ENCODE results near the gene PRELID2.

PRELID2 gene

DNA sequence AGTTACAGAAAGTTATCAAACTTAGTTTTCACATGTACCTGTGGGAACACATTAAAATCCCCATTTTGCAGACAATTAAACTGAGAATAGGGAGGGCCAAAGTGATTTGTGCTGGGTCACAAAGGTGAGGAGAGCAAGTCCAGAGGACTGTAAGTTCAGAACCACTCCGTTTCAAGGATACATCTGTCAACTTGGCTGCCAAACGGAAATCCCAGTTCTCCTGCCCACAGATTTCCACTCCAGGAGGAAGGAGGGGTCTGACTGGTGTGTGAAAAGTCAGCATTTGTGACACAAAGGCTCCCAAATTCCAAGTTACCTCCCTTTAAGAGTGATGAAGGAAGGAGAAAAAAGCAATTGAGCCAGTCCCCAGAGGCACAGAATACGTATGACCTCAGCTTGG lies 42.3 kb downstream of the PRELID2 start:
- no peak overlapping the region for H3K27ac ChIP-seq (replicated peaks; ENCODE audit: low read length)
- no peak overlapping the region for H2BK15ac ChIP-seq (ENCODE audit: low read length)
- no peak for DNase-seq (ENCODE audit: low spot score)
- H3K23ac ChIP-seq (ENCODE audit: low read depth, low read length, poor library complexity), result no peak overlapping the region
- H4K8ac ChIP-seq (ENCODE audit: low read depth, low read length), result no peak overlapping the region
- no peak overlapping the region for H3K4me2 ChIP-seq (ENCODE audit: insufficient read depth, low read length, poor library complexity, severe bottlenecking)
- H3K14ac ChIP-seq (ENCODE audit: low read length), result no peak overlapping the region
- H3K9ac ChIP-seq (ENCODE audit: low read depth, low read length, poor library complexity), result no peak overlapping the region
- H3K4me3 ChIP-seq (ENCODE audit: low read length in 2 of 2), result no peak overlapping the region
- H3K18ac ChIP-seq (ENCODE audit: low read length), result no peak overlapping the region
- peaks cover 0 to 6% of the 10 kb centered on the region in 2 donors for H3K4me1 ChIP-seq (ENCODE audit: control insufficient read depth in 2 of 2, insufficient read depth in 1 of 2, low read depth in 1 of 2, low read length in 2 of 2)
- no peak overlapping the region for H2AK5ac ChIP-seq (ENCODE audit: low read depth, low read length)
- no peak overlapping the region for H2BK120ac ChIP-seq (ENCODE audit: low read depth, low read length)
- H2AFZ ChIP-seq (ENCODE audit: low read length), result no peak overlapping the region
- H3K79me1 ChIP-seq (ENCODE audit: low read depth, low read length), result no peaks in the 10 kb centered on the region
- H3K4ac ChIP-seq (ENCODE audit: low read length), result no peak overlapping the region
- no peaks in the 10 kb centered on the region for H3K36me3 ChIP-seq (replicated peaks in 1 of 2; ENCODE audit: control insufficient read depth in 2 of 2, insufficient read depth in 2 of 2, low read length in 2 of 2)
- no peaks in the 10 kb centered on the region for H3K9me3 ChIP-seq (replicated peaks in 1 of 2; ENCODE audit: control insufficient read depth in 2 of 2, insufficient read depth in 1 of 2, low read depth in 1 of 2, low read length in 2 of 2)
- no peak overlapping the region for H2BK12ac ChIP-seq (ENCODE audit: low read length)
- no CpG with 5 or more reads among the region's 3 CpGs for WGBS, 2 donors (ENCODE audit: extremely low coverage in 2 of 2, insufficient read length in 2 of 2, insufficient replicate concordance in 1 of 2)
- H2BK5ac ChIP-seq (ENCODE audit: low read length), result no peak overlapping the region
- H3K27me3 ChIP-seq (ENCODE audit: control insufficient read depth in 3 of 3, insufficient read depth in 3 of 3, low read depth in 1 of 3, low read length in 3 of 3), result no peaks in the 10 kb centered on the region
- H4K91ac ChIP-seq (ENCODE audit: low read depth, low read length, poor library complexity), result no peak overlapping the region

- no peaks in the 10 kb centered on the region for H3K9me3 ChIP-seq (replicated peaks in 1 of 2; ENCODE audit: control insufficient read depth in 2 of 2, insufficient read depth in 1 of 2, low read depth in 1 of 2, low read length in 2 of 2)
- H3K4ac ChIP-seq (ENCODE audit: low read length), result no peak overlapping the region
- H2BK12ac ChIP-seq (ENCODE audit: low read length), result no peak overlapping the region
- no peak overlapping the region for H3K23ac ChIP-seq (ENCODE audit: low read depth, low read length, poor library complexity)
- no peaks in the 10 kb centered on the region for H3K27me3 ChIP-seq (ENCODE audit: control insufficient read depth in 3 of 3, insufficient read depth in 3 of 3, low read depth in 1 of 3, low read length in 3 of 3)
- H3K9ac ChIP-seq (ENCODE audit: low read depth, low read length, poor library complexity), result no peak overlapping the region
- H3K4me3 ChIP-seq (ENCODE audit: low read length in 2 of 2), result peak overlapping the region in 1 of 2 donors; percentile 61
- H3K14ac ChIP-seq (ENCODE audit: low read length), result no peak overlapping the region
- no peak overlapping the region for H2BK120ac ChIP-seq (ENCODE audit: low read depth, low read length)
- H3K36me3 ChIP-seq (replicated peaks in 1 of 2; ENCODE audit: control insufficient read depth in 2 of 2, insufficient read depth in 2 of 2, low read length in 2 of 2), result no peaks in the 10 kb centered on the region
- H3K4me1 ChIP-seq (ENCODE audit: control insufficient read depth in 2 of 2, insufficient read depth in 1 of 2, low read depth in 1 of 2, low read length in 2 of 2), result peaks cover 0 to 7% of the 10 kb centered on the region in 2 donors
- no peak overlapping the region for H2BK15ac ChIP-seq (ENCODE audit: low read length)
- no CpG with 5 or more reads among the region's 9 CpGs for WGBS, 2 donors (ENCODE audit: extremely low coverage in 2 of 2, insufficient read length in 2 of 2, insufficient replicate concordance in 1 of 2)
- no peak overlapping the region for H3K4me2 ChIP-seq (ENCODE audit: insufficient read depth, low read length, poor library complexity, severe bottlenecking)
- no peak overlapping the region for H2AK5ac ChIP-seq (ENCODE audit: low read depth, low read length)
- DNase-seq (ENCODE audit: low spot score), result no peak
- H3K18ac ChIP-seq (ENCODE audit: low read length), result peak overlapping the region; percentile 20
- no peak overlapping the region for H2BK5ac ChIP-seq (ENCODE audit: low read length)
- H3K79me1 ChIP-seq (ENCODE audit: low read depth, low read length), result no peaks in the 10 kb centered on the region
- no peak overlapping the region for H4K8ac ChIP-seq (ENCODE audit: low read depth, low read length)
- no peak overlapping the region for H2AFZ ChIP-seq (ENCODE audit: low read length)
- H4K91ac ChIP-seq (ENCODE audit: low read depth, low read length, poor library complexity), result no peak overlapping the region
- H3K27ac ChIP-seq (replicated peaks; ENCODE audit: low read length), result no peak overlapping the region
Measured at GRCh38 chr5:145791866-145792265, 43.3 kb downstream of the PRELID2 start.

- Histone ChIP-seq H3K4me3 (ENCODE audit: low read length in 2 of 2) (no peak overlapping the region), H2AFZ (ENCODE audit: low read length) (no peak overlapping the region), H2BK15ac (ENCODE audit: low read length) (no peak overlapping the region), H2BK12ac (ENCODE audit: low read length) (no peak overlapping the region), H4K91ac (ENCODE audit: low read depth, low read length, poor library complexity) (no peak overlapping the region), H3K9me3 (replicated peaks in 1 of 2; ENCODE audit: control insufficient read depth in 2 of 2, insufficient read depth in 1 of 2, low read depth in 1 of 2, low read length in 2 of 2) (peaks cover 2 to 3% of the 10 kb centered on the region in 2 donors), H3K4ac (ENCODE audit: low read length) (no peak overlapping the region), H4K8ac (ENCODE audit: low read depth, low read length) (no peak overlapping the region), H3K4me1 (ENCODE audit: control insufficient read depth in 2 of 2, insufficient read depth in 1 of 2, low read depth in 1 of 2, low read length in 2 of 2) (peaks cover 0 to 7% of the 10 kb centered on the region in 2 donors), H3K14ac (ENCODE audit: low read length) (no peak overlapping the region), H2BK5ac (ENCODE audit: low read length) (no peak overlapping the region), H3K27ac (replicated peaks; ENCODE audit: low read length) (no peak overlapping the region), H3K36me3 (replicated peaks in 1 of 2; ENCODE audit: control insufficient read depth in 2 of 2, insufficient read depth in 2 of 2, low read length in 2 of 2) (no peaks in the 10 kb centered on the region), H3K23ac (ENCODE audit: low read depth, low read length, poor library complexity) (no peak overlapping the region), H3K27me3 (ENCODE audit: control insufficient read depth in 3 of 3, insufficient read depth in 3 of 3, low read depth in 1 of 3, low read length in 3 of 3) (no peaks in the 10 kb centered on the region), H2AK5ac (ENCODE audit: low read depth, low read length) (no peak overlapping the region), H3K9ac (ENCODE audit: low read depth, low read length, poor library complexity) (no peak overlapping the region), H3K18ac (ENCODE audit: low read length) (no peak overlapping the region), H3K79me1 (ENCODE audit: low read depth, low read length) (no peaks in the 10 kb centered on the region), H3K4me2 (ENCODE audit: insufficient read depth, low read length, poor library complexity, severe bottlenecking) (no peak overlapping the region), H2BK120ac (ENCODE audit: low read depth, low read length) (no peak overlapping the region)
- WGBS, 2 donors (ENCODE audit: extremely low coverage in 2 of 2, insufficient read length in 2 of 2, insufficient replicate concordance in 1 of 2), result no CpG with 5 or more reads among the region's 1 CpG
- DNase-seq (ENCODE audit: low spot score), result no peak
Measured at GRCh38 chr5:145787996-145788395, 47.1 kb downstream of the PRELID2 start.

DNA sequence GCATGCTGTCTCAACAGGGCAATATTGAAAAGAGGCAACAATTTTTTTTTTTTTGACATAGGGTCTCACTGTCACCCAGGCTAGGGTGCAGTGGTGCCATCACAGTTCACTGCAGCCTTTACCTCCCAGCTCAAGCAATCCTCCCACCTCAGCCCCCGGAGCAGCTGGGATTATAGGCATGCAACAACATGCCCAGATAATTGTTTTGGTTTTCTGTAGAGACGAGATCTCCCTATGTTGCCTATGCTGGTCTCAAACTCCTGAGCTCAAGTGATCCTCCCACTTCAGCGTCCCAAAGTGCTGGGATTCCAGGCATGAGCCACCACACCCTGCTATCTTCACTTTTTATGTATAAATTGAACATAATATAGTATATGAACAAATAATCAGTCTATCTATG lies 47.6 kb downstream of the PRELID2 start:
- Histone ChIP-seq H3K9ac (ENCODE audit: low read depth, low read length, poor library complexity) (no peak overlapping the region), H3K27me3 (ENCODE audit: control insufficient read depth in 3 of 3, insufficient read depth in 3 of 3, low read depth in 1 of 3, low read length in 3 of 3) (no peaks in the 10 kb centered on the region), H3K4me2 (ENCODE audit: insufficient read depth, low read length, poor library complexity, severe bottlenecking) (no peak overlapping the region), H2BK12ac (ENCODE audit: low read length) (no peak overlapping the region), H3K79me1 (ENCODE audit: low read depth, low read length) (no peaks in the 10 kb centered on the region), H3K4me1 (ENCODE audit: control insufficient read depth in 2 of 2, insufficient read depth in 1 of 2, low read depth in 1 of 2, low read length in 2 of 2) (peaks cover 0 to 7% of the 10 kb centered on the region in 2 donors), H3K4ac (ENCODE audit: low read length) (no peak overlapping the region), H3K18ac (ENCODE audit: low read length) (no peak overlapping the region), H4K8ac (ENCODE audit: low read depth, low read length) (no peak overlapping the region), H3K36me3 (replicated peaks in 1 of 2; ENCODE audit: control insufficient read depth in 2 of 2, insufficient read depth in 2 of 2, low read length in 2 of 2) (no peaks in the 10 kb centered on the region), H3K4me3 (ENCODE audit: low read length in 2 of 2) (no peak overlapping the region), H2AFZ (ENCODE audit: low read length) (no peak overlapping the region), H3K9me3 (replicated peaks in 1 of 2; ENCODE audit: control insufficient read depth in 2 of 2, insufficient read depth in 1 of 2, low read depth in 1 of 2, low read length in 2 of 2) (peaks cover 2 to 3% of the 10 kb centered on the region in 2 donors), H4K91ac (ENCODE audit: low read depth, low read length, poor library complexity) (no peak overlapping the region), H3K27ac (replicated peaks; ENCODE audit: low read length) (no peak overlapping the region), H2AK5ac (ENCODE audit: low read depth, low read length) (no peak overlapping the region), H3K23ac (ENCODE audit: low read depth, low read length, poor library complexity) (no peak overlapping the region), H3K14ac (ENCODE audit: low read length) (no peak overlapping the region), H2BK120ac (ENCODE audit: low read depth, low read length) (no peak overlapping the region), H2BK15ac (ENCODE audit: low read length) (no peak overlapping the region), H2BK5ac (ENCODE audit: low read length) (no peak overlapping the region)
- no CpG with 5 or more reads among the region's 3 CpGs for WGBS, 2 donors (ENCODE audit: extremely low coverage in 2 of 2, insufficient read length in 2 of 2, insufficient replicate concordance in 1 of 2)
- no peak for DNase-seq (ENCODE audit: low spot score)
